Hepatocyte (in vitro differentiated cells): Measurements from ENCODE around the gene SLC7A8. TPM values are rescaled to one million over a fixed set of nuclear protein-coding genes. Genes with fewer than 3 reads are reported as not detected.

Source experiments
- DNase-seq: peaks from one replicate; pipeline ENCODE4 v3.0.0-alpha.2; 2016; ENCODE audit warnings: low spot score
- H2AFZ ChIP-seq: fragments of 200-600 bp; sonication (generic); 2 replicates; pipeline ENCODE4 v1.6.0; 2016; ENCODE audit warnings: antibody characterized with exemption, mild to moderate bottlenecking
- H3K27ac ChIP-seq: fragments of 200-600 bp; sonication (generic); 2 replicates; pipeline ENCODE4 v1.5.1; 2016; ENCODE audit warnings: mild to moderate bottlenecking
- H3K27me3 ChIP-seq: fragments of 200-600 bp; sonication (generic); 2 replicates; pipeline ENCODE4 v1.6.1; 2016
- H3K36me3 ChIP-seq: fragments of 200-600 bp; sonication (generic); replicated peaks from 2 replicates; pipeline ENCODE4 v1.5.1; 2016; ENCODE audit warnings: low read depth; ENCODE audit not compliant: insufficient read depth
- H3K4me1 ChIP-seq: fragments of 200-600 bp; sonication (generic); 2 replicates; pipeline ENCODE4 v1.5.1; 2016; ENCODE audit warnings: mild to moderate bottlenecking, moderate library complexity; ENCODE audit not compliant: insufficient read depth
- H3K4me2 ChIP-seq: fragments of 200-600 bp; sonication (generic); 2 replicates; pipeline ENCODE4 v1.6.0; 2016
- H3K4me3 ChIP-seq: fragments of 200-600 bp; sonication (generic); 2 replicates; pipeline ENCODE4 v1.5.1; 2016; ENCODE audit warnings: mild to moderate bottlenecking
- H3K79me2 ChIP-seq: fragments of 200-600 bp; sonication (generic); 2 replicates; pipeline ENCODE4 v1.6.0; 2017; ENCODE audit warnings: mild to moderate bottlenecking
- H3K9me2 ChIP-seq: fragments of 200-600 bp; sonication (generic); replicated peaks from 2 replicates; pipeline ENCODE4 v1.6.0; 2017; ENCODE audit warnings: mild to moderate bottlenecking; ENCODE audit not compliant: insufficient read depth
- H3K9me3 ChIP-seq: fragments of 200-600 bp; sonication (generic); 2 replicates; pipeline ENCODE4 v1.5.1; 2016; ENCODE audit warnings: low read depth, mild to moderate bottlenecking
- H4K20me1 ChIP-seq: fragments of 200-600 bp; sonication (generic); 2 replicates; pipeline ENCODE4 v1.6.0; 2016; ENCODE audit warnings: mild to moderate bottlenecking; ENCODE audit not compliant: insufficient read depth, poor library complexity, severe bottlenecking
- EZH2 ChIP-seq: fragments of 200-600 bp; sonication (generic); IDR thresholded peaks from 2 replicates; pipeline ENCODE4 v1.6.1; 2016; ENCODE audit warnings: antibody characterized with exemption, mild to moderate bottlenecking, borderline replicate concordance
- EZH2phosphoT487 ChIP-seq: fragments of 200-600 bp; sonication (generic); IDR thresholded peaks from one replicate; pipeline ENCODE4 v1.6.1; 2018; ENCODE audit warnings: antibody characterized with exemption, mild to moderate bottlenecking, low read depth, moderate library complexity; ENCODE audit not compliant: unreplicated experiment, severe bottlenecking
- WGBS: methylation state at CpG from one replicate; pipeline ENCODE4 v1.1.6; 2016; ENCODE audit warnings: low lambda C conversion rate; ENCODE audit errors: missing lambda C conversion rate; 5-methylcytosine and 5-hydroxymethylcytosine counted together
- polyA plus RNA-seq: library from polyadenylated mRNA; unstranded; fragments of >200 nt; fragmentation: Nextera tagmentation; extraction: Ambion mirVana; gene quantifications from 2 replicates; pipeline ENCODE4 v1.2.1, GENCODE V29; 2016
- total RNA-seq: library from RNA; depleted of rRNA; stranded (reverse); fragments of >200 nt; gene quantifications from 2 replicates; pipeline ENCODE4 v1.2.3, GENCODE V29; 2014
- TF ChIP-seq, protein P1 (sequence below): fragments of 200-600 bp; sonication (generic); IDR thresholded peaks from 2 replicates; pipeline ENCODE4 v1.5.1; 2016; ENCODE audit warnings: antibody characterized with exemption, mild to moderate bottlenecking; ENCODE audit not compliant: poor library complexity

Gene SLC7A8
- total and polyA plus RNA-seq, 2 experiments from 2014 or later = 54.6 to 123 TPM

DNA sequence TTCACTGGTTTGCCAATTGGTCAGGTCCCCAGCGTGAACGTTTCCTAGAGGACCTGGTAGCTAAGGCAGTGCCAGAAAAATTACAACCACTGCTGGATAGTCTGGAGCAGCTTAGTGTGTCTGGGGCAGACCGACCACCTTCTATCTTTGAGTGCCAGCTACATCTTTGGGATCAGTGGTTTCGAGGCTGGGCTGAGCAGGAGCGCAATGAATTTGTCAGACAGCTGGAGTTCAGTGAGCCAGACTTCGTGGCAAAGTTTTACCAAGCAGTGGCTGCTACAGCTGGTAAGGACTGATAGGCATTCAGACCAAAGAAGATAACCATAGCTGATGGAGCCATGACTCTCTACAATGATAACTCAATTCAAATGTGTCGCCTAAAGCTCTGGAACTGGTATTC, 85.7 kb downstream of the SLC7A8 start:
- Histone ChIP-seq H3K4me1 (peaks cover 18% of the 10 kb centered on the region), H3K4me2 (no peak overlapping the region), H3K27ac (no peak overlapping the region), H2AFZ (no peak overlapping the region), H3K36me3 (no peaks in the 10 kb centered on the region), H3K9me2 (no peaks in the 10 kb centered on the region), H3K4me3 (no peak overlapping the region), H3K27me3 (no peaks in the 10 kb centered on the region), H4K20me1 (peaks cover 21% of the 10 kb centered on the region), H3K9me3 (no peaks in the 10 kb centered on the region), H3K79me2 (peaks cover 51% of the 10 kb centered on the region)
- TF ChIP-seq EZH2 (no peak), EZH2phosphoT487 (no peak)
- TF ChIP-seq, protein P1, sequence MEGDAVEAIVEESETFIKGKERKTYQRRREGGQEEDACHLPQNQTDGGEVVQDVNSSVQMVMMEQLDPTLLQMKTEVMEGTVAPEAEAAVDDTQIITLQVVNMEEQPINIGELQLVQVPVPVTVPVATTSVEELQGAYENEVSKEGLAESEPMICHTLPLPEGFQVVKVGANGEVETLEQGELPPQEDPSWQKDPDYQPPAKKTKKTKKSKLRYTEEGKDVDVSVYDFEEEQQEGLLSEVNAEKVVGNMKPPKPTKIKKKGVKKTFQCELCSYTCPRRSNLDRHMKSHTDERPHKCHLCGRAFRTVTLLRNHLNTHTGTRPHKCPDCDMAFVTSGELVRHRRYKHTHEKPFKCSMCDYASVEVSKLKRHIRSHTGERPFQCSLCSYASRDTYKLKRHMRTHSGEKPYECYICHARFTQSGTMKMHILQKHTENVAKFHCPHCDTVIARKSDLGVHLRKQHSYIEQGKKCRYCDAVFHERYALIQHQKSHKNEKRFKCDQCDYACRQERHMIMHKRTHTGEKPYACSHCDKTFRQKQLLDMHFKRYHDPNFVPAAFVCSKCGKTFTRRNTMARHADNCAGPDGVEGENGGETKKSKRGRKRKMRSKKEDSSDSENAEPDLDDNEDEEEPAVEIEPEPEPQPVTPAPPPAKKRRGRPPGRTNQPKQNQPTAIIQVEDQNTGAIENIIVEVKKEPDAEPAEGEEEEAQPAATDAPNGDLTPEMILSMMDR = no peak
- no peak for DNase-seq
- 98% methylated on average over 7 of the region's 7 CpGs for WGBS

DNA sequence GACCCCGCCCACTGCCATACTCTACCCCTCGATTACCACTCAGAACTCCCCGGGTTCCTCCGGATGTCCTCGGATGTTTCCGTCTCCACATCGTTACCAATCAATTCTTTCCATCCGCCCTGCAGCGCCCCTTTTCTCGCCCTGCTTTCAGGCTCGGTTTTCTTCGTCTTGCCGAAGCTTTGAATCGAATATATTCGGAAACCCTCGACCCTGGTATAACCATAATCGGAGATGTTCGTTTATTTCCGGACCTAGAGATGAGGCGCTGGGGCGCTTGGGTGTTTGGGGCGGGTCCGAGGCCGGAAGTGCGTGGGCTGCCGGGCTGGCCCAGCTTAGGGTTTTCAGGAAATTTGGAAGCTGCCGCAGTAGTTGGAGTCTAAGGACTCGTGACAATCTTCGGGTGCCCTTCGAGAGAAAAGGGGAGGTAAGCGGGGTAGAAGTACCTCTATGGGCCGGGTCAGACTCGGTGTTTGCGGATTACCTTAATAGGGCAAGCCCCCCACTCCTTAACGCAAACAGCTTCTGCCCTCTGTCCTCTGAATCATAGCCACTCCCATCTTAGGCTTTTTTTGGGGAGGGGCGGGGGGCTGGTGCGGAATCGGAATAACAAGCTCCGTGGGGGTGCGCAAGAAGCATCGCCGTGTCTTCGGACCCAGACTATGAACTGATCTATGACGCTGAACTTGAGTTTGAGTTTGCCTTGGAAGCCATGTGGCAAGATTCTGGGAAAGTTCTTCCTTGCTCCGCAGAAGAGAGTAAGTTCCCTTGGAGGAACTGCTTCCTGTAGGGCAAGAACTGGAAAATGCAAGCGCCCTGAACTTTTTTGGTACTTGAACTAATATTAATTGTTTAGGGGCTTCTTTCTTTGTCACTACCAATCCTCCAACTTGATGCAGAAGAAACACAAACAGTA, 88.0 kb downstream of the SLC7A8 start, which contains the start of gene C14orf119:
TSS of gene C14orf119 (plus strand) at position 310 of the 913 bp plus-strand sequence. CDS start 2,154 bp downstream, outside the sequence.
- H3K4me2 ChIP-seq = peak within 1 kb of the TSS; percentile 93
- peak; percentile 100 for DNase-seq
- H3K4me1 ChIP-seq = peaks cover 18% of the 10 kb centered on the region
- no peaks in the 10 kb centered on the region for H3K9me3 ChIP-seq
- H3K36me3 ChIP-seq = no peaks in the 10 kb centered on the region
- no peaks in the 10 kb centered on the region for H3K27me3 ChIP-seq
- TF ChIP-seq EZH2phosphoT487 = no peak
- TF ChIP-seq EZH2 = no peak
- TF ChIP-seq, protein P1 = no peak
- peak within 1 kb of the TSS; percentile 13 for H2AFZ ChIP-seq
- no peaks in the 10 kb centered on the region for H3K9me2 ChIP-seq
- peak within 1 kb of the TSS; percentile 91 for H3K27ac ChIP-seq
- 1% methylated on average over 46 of the region's 46 CpGs for WGBS
- peak within 1 kb of the TSS; percentile 51 for H3K4me3 ChIP-seq
- peaks cover 73% of the 10 kb centered on the region for H3K79me2 ChIP-seq
- H4K20me1 ChIP-seq = peaks cover 31% of the 10 kb centered on the region

DNA sequence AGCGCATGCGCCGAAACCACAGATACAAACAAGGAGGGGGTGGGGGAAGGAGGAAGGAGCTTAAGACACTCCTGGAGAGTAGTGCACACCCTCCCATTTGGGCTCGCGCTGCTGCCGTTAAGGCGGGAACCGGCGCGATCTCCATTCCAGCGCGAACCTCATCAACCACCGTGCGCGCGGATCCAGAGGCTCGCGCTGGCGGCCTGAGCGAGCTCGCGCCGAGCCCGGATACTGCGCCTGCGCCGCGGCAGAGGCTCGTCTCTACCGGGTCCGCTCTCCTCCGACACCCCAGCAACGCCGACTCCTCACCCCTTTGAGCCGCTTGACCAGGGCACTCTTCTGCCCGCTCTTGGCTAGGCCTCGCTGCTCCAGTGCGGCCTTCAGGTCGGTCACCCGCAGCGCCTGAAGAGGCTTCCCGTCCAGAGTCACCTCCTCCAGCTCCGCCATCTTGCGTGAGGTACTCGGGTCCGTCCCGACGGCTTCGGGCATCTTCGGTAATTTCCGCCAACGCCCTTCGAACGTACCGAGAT, 88.7 kb downstream of the SLC7A8 start, which contains the start of gene ACIN1:
TSS of gene ACIN1 (minus strand) at position 471 of the 530 bp plus-strand sequence. CDS start at position 447, 24 bp downstream.
- H3K4me3 ChIP-seq = peak within 1 kb of the TSS; percentile 51
- H3K4me1 ChIP-seq = peaks cover 18% of the 10 kb centered on the region
- TF ChIP-seq EZH2 (no peak), EZH2phosphoT487 (no peak)
- TF ChIP-seq, protein P1 = no peak
- no peaks in the 10 kb centered on the region for H3K9me2 ChIP-seq
- peaks cover 80% of the 10 kb centered on the region for H3K79me2 ChIP-seq
- H3K4me2 ChIP-seq = peak within 1 kb of the TSS; percentile 93
- 2% methylated on average over 53 of the region's 55 CpGs for WGBS
- H3K27me3 ChIP-seq = no peaks in the 10 kb centered on the region
- peaks cover 31% of the 10 kb centered on the region for H4K20me1 ChIP-seq
- peak; percentile 91 for DNase-seq
- H3K36me3 ChIP-seq = no peaks in the 10 kb centered on the region
- peak within 1 kb of the TSS; percentile 13 for H2AFZ ChIP-seq
- H3K27ac ChIP-seq = peak within 1 kb of the TSS; percentile 91
- no peaks in the 10 kb centered on the region for H3K9me3 ChIP-seq
